OCI-LY7 (cell line): ENCODE data around the gene AK5. TPM values are rescaled to one million over a fixed set of nuclear protein-coding genes. Genes with fewer than 3 reads are reported as not detected.

Source experiments
- BruUV-seq: library from RNA; stranded (reverse); fragments of 400-500 nt; replicated peaks from 2 replicates; lab custom pipeline; 2021; lab: Mats Ljungman, UMichigan
- CTCF ChIA-PET: fragments of 300-600 bp; sonication (Branson Sonifier 250); formaldehyde crosslinking; loops from one replicate; lab custom pipeline; 2022; ENCODE audit warnings: antibody characterized with exemption; ENCODE audit not compliant: unreplicated experiment; lab: Charles Lee
- POLR2A ChIA-PET: fragments of 300-600 bp; sonication (Branson Sonifier 250); formaldehyde crosslinking; loops from one replicate; lab custom pipeline; 2022; ENCODE audit warnings: antibody characterized with exemption; lab: Charles Lee
- DNase-seq: peaks from one replicate; pipeline ENCODE4 v3.0.0-alpha.2; 2015; ENCODE audit warnings: low spot score
- H2AFZ ChIP-seq: fragments of 200-600 bp; sonication (generic), shearing (Covaris generic); 2 replicates; pipeline ENCODE4 v1.6.1; 2014; ENCODE audit warnings: mild to moderate bottlenecking, antibody characterized with exemption, low read length, moderate library complexity
- H3K27ac ChIP-seq: fragments of 200-600 bp; sonication (generic); 2 replicates; pipeline ENCODE4 v1.5.1; 2014; ENCODE audit warnings: mixed run types, low read depth, mild to moderate bottlenecking, moderate library complexity, low read length, inconsistent platforms; ENCODE audit not compliant: poor library complexity, severe bottlenecking
- H3K36me3 ChIP-seq: fragments of 200-600 bp; sonication (generic); 2 replicates; pipeline ENCODE4 v1.6.1; 2014; ENCODE audit warnings: mild to moderate bottlenecking, antibody characterized with exemption, low read length, moderate library complexity, mixed read lengths; ENCODE audit not compliant: insufficient read depth
- H3K4me1 ChIP-seq: fragments of 200-600 bp; sonication (generic); 2 replicates; pipeline ENCODE4 v1.5.1; 2014; ENCODE audit warnings: mild to moderate bottlenecking, low read length; ENCODE audit not compliant: insufficient read depth, poor library complexity, severe bottlenecking
- H3K4me2 ChIP-seq: fragments of 200-600 bp; sonication (generic); 2 replicates; pipeline ENCODE4 v1.6.1; 2014; ENCODE audit warnings: mild to moderate bottlenecking, low read length
- H3K4me3 ChIP-seq: fragments of 200-600 bp; sonication (generic); 2 replicates; pipeline ENCODE4 v1.5.1; 2014; ENCODE audit warnings: mild to moderate bottlenecking, low read depth, low read length; ENCODE audit not compliant: poor library complexity, severe bottlenecking
- H3K79me2 ChIP-seq: fragments of 200-600 bp; sonication (generic); 2 replicates; pipeline ENCODE4 v1.6.1; 2016; ENCODE audit warnings: low read depth, mild to moderate bottlenecking, low read length, moderate library complexity, mixed read lengths; ENCODE audit not compliant: insufficient read depth
- H3K9me2 ChIP-seq: fragments of 200-600 bp; sonication (generic); 2 replicates; pipeline ENCODE4 v1.6.1; 2016; ENCODE audit warnings: mild to moderate bottlenecking, low read length, mixed read lengths; ENCODE audit not compliant: insufficient read depth
- H3K9me3 ChIP-seq: fragments of 200-600 bp; sonication (generic); 2 replicates; pipeline ENCODE4 v1.6.1; 2014; ENCODE audit warnings: mild to moderate bottlenecking, mixed run types, low read length, mixed read lengths
- H4K20me1 ChIP-seq: fragments of 200-600 bp; sonication (generic); 2 replicates; pipeline ENCODE4 v1.6.1; 2014; ENCODE audit warnings: mild to moderate bottlenecking, antibody characterized with exemption, low read length, moderate library complexity, mixed read lengths; ENCODE audit not compliant: insufficient read depth
- CTCF ChIP-seq: fragments of 200-600 bp; sonication (generic); conservative IDR thresholded peaks from 2 replicates; pipeline ENCODE4 v1.5.1; 2014; ENCODE audit warnings: mild to moderate bottlenecking, antibody characterized with exemption, low read length, moderate library complexity, mixed read lengths
- EZH2phosphoT487 ChIP-seq: fragments of 200-600 bp; sonication (generic); IDR thresholded peaks from 2 replicates; pipeline ENCODE4 v1.6.1; 2018; ENCODE audit warnings: low read depth, borderline replicate concordance, mild to moderate bottlenecking, mixed run types, antibody characterized with exemption, low read length, moderate library complexity, mixed read lengths
- intact Hi-C: fragments of 100-400 bp; cut with micrococcal nuclease; formaldehyde crosslinking; loops from one replicate; pipeline ENCODE4 v1.10.0; 2022; ENCODE audit not compliant: unreplicated experiment
- total RNA-seq, 2 experiments: library from RNA; depleted of rRNA in 1 of 2; stranded (reverse); fragments of >200 nt in 1 of 2; shearing (Covaris generic) in 1 of 2; gene quantifications; 2 replicates each; pipeline ENCODE4 v1.2.3, GENCODE V29; 2014 to 2022

The AK5 gene
- total RNA-seq, 2 experiments from 2014 or later = not detected

GRCh38 chr1:77292551-77292950 lies 10.7 kb downstream of the AK5 start:
- Histone ChIP-seq H4K20me1 (no peaks in the 10 kb centered on the region), H3K4me2 (no peak overlapping the region), H3K4me3 (no peak overlapping the region), H2AFZ (no peak overlapping the region), H3K36me3 (no peaks in the 10 kb centered on the region), H3K4me1 (peaks cover 16% of the 10 kb centered on the region), H3K79me2 (no peaks in the 10 kb centered on the region), H3K27ac (no peak overlapping the region), H3K9me2 (no peaks in the 10 kb centered on the region), H3K9me3 (no peaks in the 10 kb centered on the region)
- CTCF ChIA-PET = no interaction called here
- TF ChIP-seq CTCF (no peak), EZH2phosphoT487 (no peak)
- POLR2A ChIA-PET = no interaction called here
- intact Hi-C loops = no loop called here
- DNase-seq = no peak
- BruUV-seq = no TSS peak

GRCh38 chr1:77300566-77300965 lies 18.7 kb downstream of the AK5 start:
- CTCF ChIA-PET = no interaction called here

More at GRCh38 chr1:77300566-77300965, 18.7 kb downstream of the AK5 start:
- Histone ChIP-seq H3K4me1 (no peaks in the 10 kb centered on the region), H3K27ac (no peak overlapping the region), H3K9me2 (no peaks in the 10 kb centered on the region), H4K20me1 (no peaks in the 10 kb centered on the region), H3K4me3 (no peak overlapping the region), H3K4me2 (no peak overlapping the region), H3K9me3 (no peaks in the 10 kb centered on the region), H3K79me2 (no peaks in the 10 kb centered on the region), H2AFZ (no peak overlapping the region), H3K36me3 (no peaks in the 10 kb centered on the region)
- DNase-seq = no peak
- POLR2A ChIA-PET = no interaction called here
- intact Hi-C loops = loop anchor here (5.0 kb wide), 1 partner anchor 33 kb away; no protein-coding TSS in a partner anchor
- no TSS peak for BruUV-seq
- TF ChIP-seq CTCF (no peak), EZH2phosphoT487 (no peak)
